GM12873 (cell line): ENCODE measurements around the gene CPXM1.

Experiments
- TF ChIP-seq, protein P1 (sequence below): IDR thresholded peaks from 2 replicates; pipeline ENCODE4 v1.5.1; 2012; ENCODE audit warnings: low read depth, mild to moderate bottlenecking, moderate library complexity, low read length, control low read depth; ENCODE audit not compliant: insufficient read depth; ENCODE audit errors: missing control alignments

The CPXM1 gene

GRCh38 chr20:2748551-2749342, 51.7 kb downstream of the CPXM1 start:
- TF ChIP-seq, protein P1, sequence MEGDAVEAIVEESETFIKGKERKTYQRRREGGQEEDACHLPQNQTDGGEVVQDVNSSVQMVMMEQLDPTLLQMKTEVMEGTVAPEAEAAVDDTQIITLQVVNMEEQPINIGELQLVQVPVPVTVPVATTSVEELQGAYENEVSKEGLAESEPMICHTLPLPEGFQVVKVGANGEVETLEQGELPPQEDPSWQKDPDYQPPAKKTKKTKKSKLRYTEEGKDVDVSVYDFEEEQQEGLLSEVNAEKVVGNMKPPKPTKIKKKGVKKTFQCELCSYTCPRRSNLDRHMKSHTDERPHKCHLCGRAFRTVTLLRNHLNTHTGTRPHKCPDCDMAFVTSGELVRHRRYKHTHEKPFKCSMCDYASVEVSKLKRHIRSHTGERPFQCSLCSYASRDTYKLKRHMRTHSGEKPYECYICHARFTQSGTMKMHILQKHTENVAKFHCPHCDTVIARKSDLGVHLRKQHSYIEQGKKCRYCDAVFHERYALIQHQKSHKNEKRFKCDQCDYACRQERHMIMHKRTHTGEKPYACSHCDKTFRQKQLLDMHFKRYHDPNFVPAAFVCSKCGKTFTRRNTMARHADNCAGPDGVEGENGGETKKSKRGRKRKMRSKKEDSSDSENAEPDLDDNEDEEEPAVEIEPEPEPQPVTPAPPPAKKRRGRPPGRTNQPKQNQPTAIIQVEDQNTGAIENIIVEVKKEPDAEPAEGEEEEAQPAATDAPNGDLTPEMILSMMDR = no peak

GRCh38 chr20:2747676-2748235, 52.7 kb downstream of the CPXM1 start:
- TF ChIP-seq, protein P1 = no peak

- TF ChIP-seq, protein P1 = no peak
Measured at GRCh38 chr20:2746636-2747265, 53.7 kb downstream of the CPXM1 start.

DNA sequence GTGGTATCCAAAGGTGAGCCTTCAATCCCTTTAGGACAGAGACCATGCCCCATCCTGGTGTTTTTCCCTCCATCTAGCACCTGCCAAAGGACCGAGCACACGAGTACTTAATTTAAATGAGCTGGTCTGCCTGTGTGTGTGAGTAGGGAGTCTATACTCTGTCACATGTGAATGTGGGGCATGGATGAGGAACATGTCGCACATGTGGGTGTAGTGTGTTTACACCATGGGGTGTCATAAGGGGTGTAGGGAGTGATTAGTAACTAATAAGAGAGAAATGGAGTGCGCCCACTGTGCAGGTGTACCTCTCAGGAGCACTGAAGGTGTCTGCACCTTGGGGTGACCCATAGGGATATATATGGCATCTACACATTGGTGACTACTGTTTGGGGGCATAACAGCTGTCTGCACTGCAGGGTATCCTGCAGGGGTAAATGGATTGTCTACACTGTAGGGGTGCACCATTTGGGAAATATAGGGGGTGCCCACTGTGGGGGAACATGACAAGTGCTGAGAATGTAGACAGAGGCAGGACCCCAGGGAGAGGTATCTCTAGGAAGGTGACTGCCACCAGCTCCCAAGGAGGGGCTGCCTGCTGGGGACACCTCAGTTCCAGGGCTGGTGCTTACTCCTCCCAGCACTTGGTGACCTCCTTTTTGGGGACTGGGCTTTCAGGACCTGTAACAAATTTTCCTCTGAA, 54.3 kb downstream of the CPXM1 start:
- TF ChIP-seq, protein P1 = no peak

- TF ChIP-seq, protein P1 = no peak
Measured at GRCh38 chr20:2745060-2745910, 55.1 kb downstream of the CPXM1 start.
